Measurements from ENCODE around the gene SGCA.

SGCA gene

DNA sequence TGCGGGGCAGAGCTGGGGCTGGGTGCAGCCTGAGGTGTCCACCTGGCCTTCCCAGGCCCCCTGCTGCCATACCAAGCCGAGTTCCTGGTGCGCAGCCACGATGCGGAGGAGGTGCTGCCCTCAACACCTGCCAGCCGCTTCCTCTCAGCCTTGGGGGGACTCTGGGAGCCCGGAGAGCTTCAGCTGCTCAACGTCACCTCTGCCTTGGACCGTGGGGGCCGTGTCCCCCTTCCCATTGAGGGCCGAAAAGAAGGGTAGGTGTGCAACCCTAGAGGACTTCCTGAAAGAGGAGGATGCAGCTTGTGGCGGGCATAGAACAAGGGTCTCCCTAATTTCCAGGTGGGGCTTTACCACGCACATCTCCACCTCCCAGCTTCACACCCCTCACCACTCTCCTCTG lies 2.5 kb downstream of the SGCA start:
- no peak for DNase-seq

DNA sequence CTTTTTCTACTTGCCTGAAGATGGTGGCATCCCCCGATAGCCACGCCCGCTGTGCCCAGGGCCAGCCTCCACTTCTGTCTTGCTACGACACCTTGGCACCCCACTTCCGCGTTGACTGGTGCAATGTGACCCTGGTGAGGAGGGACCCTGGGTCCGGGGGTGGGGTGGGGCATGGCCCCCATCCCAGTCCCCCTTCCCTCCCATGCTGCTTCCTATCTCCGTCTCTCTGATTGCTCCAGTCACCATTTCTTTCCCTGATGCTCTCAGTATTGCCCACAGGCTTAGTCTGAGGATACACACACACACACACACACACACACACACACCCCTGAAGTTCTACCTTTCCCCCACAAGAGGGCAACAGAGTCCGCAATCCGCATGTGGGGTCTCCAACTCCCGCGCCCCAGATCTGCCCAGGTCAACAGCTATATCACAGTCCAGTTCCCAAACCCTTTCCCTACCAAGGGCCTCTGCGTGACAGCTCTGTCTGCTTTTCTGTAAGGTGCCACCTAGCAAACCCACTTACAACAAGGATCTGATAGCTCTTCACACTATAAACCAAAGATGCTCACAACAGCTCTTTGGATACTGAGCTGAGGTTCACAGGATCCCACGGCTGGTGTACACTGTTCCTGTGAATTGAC lies 3.4 kb downstream of the SGCA start:
- peak; percentile 34 to 75 for DNase-seq

DNA sequence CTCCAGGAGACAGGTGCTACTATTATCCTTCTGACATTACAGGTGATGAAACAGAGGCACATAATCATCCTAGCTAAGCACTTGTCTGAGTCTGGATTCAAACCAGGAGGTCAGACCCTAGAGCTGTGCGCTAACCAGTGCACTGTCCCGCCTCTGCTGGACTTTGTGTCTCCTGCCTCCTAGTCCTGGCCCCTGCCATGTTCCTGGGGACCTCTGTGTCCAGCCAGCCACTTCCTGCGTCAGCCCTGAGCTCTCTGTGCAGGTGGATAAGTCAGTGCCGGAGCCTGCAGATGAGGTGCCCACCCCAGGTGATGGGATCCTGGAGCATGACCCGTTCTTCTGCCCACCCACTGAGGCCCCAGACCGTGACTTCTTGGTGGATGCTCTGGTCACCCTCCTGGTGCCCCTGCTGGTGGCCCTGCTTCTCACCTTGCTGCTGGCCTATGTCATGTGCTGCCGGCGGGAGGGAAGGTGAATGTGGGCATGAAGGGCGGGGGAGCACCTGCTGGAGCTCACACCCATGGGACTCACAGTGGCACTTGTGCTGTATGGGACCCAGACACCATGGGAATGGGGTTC lies 4.2 kb downstream of the SGCA start:
- DNase-seq: no peak

DNA sequence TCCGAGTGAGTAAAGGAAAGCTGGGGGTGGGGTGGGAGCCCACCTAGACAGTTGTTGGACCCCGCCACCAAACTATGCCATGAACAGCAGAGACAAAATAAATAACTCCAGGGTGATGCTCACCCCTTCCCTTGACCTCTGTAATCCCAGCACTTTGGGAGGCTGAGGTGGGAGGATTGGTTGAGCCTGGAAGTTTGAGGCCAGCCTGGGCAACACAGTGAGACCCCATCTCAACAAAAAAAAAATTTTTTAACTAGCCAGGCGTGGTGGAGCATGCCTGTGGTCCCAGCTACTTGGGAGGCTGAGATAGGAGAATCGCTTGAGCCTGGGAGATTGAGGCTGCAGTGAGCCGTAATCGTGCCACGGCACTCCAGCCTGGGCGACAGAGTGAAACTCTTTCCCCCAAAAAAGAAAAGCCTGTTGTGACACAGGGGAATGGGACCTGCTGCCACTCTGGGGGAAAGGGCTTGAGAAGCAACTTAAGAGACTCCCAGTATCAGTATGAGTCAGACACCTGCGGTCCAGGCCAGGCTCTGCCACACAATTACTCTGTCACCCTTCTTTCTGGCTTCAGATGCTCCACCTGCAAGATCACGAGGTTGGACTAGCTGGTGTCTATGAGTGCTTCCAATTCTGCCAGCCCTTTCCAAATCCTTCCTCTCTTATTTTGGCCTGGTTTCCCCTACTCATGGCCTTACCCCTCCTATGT lies 5.0 kb downstream of the SGCA start:
- no peak for DNase-seq

DNA sequence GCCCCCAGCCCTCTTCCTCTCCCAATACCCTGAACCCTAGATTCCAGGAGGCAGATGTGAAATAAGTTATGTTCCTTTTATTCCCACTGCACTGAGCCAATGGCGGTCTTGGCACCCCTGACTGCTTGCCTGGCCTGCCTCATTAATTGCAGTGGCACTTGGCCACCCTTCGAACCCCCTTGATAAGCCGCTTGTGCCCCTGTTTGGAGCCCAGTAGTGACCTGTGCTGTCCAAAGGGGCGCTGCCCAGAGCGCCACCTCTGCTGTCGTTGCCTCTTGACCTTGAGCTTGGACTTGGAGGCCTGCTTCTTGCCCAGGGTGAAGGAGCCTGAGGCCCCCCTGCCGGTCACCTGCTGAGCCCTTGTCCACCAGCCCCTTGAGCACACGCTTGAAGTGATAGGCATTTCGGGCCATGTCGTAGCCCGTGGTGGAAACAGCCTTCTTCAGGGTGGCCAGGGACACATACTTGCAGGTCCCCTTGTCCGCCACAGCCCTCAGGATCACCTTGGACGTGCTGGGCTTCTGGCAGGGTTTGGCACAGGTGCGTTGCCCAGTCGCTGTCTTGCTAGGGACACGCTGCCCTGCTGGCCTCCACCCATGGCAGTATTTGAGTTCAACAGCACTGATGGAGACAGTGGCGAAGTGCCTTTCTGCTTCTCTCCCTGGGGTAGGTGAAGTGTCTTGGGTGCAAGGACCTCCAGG lies 5.7 kb downstream of the SGCA start:
- DNase-seq: no peak

DNA sequence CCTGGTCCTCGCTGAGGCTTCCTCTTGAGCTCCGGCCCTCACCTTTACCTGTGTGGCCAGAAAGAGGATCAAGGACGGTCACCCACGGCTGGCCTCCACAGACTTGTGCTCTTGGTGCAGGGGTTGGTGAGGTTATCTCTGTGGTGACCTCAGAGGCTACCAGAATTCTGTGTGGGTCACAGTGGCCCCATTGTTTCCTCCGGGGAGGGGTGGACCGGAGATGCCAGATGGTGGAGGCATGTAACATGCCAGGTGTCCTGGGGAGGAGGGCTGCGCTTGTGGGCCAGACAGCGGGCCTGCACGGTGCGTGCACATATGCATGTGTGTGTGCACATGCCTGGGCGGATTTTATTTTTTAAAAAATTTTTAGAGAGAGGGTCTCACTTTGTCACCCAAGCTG lies 6.3 kb downstream of the SGCA start:
- DNase-seq: peak in 1 of 2 experiments; percentile 44

DNA sequence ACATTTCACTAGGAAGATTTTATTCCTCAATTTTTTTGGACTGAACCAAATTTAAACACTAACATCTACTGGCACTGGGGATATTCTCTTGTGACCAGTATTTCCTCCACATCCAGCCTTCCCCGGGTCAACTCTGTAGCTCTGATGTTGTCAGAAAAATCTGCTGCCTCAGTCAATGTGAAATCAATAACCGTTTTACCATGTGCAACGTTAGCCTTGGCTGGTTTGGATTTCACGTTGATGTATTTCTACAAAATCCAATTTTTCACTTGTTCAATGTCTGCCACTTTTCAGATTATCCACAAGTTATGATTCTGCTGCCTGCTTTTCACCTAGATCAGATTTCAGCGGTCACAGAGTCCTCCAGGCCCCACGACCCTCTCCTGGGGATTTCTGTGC lies 7.1 kb downstream of the SGCA start:
- DNase-seq: no peak

DNA sequence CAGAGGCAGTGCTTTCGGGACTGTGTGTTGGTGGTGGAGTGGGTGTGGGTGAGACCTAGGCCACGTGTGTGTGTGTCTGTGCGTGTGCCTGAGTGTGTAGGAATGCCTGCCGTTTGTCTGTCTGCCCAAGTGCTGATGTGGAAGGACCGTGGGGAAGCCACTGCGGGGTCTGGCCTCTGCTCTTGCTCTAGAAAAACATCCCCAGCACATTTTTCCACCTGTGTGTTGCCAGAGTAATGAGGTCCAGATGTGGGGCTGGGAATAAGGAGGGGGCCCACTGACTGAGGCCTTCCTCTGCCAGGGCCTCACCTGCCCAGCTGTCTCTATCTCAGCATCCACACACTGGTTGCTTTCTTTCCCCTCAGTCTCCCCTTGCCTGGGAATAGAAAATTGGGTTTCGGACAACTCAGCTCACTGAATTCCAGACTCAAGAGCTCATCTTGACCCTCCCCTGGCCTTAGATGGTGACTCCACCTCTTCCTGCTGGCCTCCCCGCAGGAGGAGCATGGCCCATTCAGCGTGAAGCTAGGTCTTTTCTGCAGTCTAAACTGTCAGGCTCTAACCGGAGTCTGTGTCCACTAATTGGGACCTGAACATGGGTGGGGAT lies 7.6 kb downstream of the SGCA start:
- DNase-seq: no peak

DNA sequence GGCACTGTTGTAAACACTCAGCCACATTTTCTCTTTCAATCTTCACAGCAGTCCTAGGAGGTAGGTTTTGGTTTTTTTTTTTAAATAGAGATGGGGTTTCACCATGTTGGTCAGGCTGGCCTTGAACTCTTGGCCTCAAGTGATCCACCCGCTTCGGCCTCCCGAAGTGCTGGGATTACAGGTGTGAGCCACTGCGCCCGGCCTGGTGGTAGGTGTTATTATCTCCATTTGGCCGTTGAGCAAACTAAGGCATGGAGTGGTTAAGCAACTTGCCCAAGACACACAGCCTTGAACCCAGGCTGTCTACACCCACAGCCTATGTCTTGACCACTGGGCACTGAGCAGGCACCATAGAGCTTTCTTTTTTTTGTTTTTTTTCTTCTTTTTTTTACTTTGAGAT lies 8.6 kb downstream of the SGCA start:
- DNase-seq: no peak

DNA sequence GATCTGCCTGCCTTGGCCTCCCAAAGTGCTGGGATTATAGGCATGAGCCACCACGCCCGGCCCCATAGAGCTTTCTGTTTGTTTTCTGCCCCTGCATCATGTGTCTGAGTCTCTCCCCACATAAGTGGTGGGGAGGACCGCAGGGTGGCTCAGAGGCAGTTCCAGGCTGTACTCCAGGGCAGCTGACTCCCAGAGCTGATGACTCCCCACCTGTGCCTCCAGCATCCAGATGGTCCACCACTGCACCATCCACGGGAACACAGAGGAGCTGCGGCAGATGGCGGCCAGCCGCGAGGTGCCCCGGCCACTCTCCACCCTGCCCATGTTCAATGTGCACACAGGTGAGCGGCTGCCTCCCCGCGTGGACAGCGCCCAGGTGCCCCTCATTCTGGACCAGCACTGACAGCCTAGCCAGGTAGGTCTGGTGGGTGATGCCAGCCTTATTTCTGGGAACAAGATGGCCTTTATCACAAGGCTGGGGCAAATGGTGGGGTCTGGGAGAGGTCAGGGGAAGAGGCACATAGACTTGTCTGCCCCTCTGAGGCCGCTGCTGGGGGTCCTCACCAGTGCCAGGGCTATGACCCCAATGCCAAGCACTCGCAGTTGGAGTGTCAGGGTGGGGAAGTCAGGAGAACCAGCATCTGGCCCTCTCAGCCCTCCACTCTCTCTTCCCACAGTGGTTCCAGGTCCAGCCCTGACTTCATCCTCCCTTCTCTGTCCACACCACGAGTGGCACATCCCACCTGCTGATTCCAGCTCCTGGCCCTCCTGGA lies 9.4 kb downstream of the SGCA start:
- peak; percentile 89 to 94 for DNase-seq

DNA sequence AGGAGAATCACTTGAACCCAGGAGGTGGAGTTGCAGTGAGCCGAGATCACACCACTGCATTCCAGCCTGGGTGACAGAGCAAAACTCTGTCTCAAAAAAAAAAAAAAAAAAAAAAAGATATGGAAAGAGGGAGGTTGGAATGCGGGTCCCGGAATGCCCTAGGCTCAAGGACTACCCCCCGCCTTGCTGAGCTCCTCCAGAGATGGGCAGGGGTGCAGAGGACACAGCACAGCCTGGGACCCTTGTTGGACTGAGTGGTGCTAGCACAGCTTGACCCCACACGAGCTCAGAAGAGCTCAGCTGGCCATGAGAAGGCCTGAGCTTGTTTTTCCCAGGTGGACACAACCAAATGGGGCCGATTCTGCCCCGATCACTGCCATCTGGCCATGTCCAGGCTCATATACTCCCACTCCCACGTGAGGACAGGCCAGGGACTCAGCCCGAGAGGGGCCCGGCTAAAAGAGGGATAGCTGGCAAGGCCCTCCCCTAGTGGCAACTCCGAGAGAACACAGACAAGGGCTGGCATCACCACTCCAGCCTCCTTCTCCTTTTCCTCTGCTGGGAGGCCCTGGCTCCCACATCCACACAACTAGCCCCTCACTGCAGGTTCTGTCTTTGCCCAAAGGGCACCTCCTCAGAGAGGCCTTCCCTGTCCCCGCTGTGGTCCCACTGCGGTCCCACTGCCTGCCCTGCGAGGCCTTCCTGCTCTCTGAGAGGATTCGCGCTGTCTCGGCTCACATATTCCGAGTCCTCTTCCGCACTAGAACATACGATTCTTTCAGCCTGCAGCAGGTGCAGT lies 11.0 kb downstream of the SGCA start:
- peak in 1 of 2 experiments; percentile 11 for DNase-seq

DNA sequence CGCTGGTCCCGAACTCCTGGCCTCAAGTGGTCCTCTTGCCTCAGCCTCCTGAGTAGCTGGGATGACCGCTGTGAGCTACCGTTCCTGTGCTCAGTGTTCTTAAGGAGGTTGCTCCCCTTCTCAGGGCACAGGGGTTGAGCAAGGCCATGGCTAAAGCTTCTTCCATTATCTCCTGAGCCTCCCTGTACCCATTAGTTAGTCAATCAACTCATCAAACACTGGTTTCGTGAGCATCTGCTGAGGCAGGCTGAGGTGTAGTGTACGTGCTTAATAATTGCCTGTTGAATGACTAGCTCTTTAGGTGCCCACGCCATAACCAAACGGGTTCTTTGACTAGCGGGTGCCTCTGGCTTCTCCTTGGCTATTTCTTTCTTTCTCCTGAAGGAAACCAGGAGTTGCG lies 11.7 kb downstream of the SGCA start:
- DNase-seq: no peak

DNA sequence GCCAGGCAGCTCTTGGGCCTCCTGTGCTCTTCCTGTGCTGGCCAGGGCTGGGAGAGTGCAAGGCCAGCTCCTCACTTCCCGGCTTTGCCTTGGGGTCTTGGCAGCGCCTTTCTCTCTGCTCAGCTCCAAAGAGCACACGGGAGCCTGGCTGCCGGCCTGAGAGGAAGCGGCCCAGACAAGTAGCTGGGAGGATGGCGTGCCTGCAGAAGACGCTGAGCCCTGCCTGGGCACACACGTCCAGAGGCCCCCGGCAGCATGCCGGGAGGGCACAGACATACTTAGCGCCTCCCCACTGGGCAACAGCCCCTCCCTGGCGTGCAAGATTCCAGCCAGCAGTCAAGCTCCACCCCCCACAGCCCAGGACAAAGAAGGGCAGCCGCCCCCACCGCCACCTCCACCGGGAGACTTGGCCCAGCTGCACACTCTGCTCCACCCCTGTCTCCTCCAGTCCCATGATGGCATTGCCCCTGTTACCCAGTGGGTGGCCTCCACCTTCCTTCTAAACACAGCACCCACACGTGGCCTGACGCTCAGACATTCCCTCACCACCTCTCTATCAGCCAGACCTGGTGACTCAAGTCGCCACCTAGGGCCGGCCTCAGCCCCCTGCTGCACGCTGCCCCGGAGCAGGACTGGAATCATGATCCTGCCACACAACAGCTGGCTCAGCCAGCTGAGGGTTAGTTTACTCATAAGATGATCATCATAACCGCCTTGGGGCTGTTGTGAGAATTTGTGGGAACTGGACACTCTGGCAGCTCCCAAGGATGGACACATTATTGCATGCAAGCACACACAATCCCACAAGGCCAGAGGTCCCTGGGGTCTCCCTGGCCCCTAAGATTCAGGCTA lies 12.4 kb downstream of the SGCA start:
- peak; percentile 83 to 88 for DNase-seq

DNA sequence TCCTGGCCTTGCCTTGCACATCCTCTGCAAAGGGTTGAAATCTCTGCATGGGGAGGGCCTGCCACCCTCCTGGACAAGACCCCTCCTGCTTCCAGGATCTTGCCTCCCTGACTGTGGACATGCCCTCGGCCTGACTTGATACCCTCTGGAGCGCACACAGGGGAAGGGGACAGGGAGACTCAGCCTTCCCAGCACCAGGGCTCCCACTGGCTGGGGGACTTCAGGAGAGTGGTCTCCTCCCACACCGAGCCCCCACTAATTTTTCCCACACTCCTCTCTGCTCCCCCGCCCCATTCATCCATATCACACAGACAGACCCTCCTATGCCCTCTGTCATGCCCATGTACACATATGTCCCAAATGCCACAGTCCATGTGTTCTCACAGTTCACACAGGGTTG lies 14.3 kb downstream of the SGCA start:
- no peak for DNase-seq

DNA sequence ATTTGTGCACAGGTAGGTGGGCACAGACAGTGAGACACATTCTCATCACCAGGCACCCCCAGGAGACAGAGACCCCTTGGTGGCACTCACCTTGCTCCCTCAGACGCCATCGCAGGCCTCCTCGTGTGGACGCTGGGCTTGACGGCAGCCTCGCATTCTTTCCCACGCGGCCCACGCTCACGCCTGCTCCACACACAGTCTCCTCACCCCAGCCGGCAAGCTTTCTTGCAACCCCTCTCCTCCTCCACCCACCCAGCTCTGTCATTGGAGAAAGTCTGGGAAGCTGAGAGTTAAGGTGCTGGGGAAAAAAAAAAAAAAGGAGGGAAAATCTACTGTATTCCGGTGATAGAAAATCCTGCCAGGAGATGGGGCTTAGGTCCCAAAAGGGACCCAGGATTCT lies 14.8 kb downstream of the SGCA start:
- no peak for DNase-seq

DNA sequence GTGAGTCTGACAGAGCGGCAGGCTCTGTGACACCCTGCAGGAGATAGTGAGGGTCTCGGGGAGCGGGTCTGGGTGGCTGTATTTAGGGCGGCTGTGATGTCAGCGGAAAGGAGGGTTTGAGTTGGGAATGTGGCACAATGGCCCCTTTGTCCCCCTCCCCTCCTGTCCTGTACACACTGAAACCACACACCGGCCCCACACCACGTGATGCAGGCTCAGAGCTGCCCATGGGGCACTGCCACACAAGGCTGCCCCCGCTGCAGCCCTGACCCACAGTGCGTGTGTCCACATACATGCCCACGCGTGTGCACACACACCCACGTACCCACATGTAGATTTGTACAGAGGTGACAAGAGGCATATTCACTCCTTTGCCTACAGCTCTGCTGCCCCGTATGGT lies 15.3 kb downstream of the SGCA start:
- DNase-seq: no peak

DNA sequence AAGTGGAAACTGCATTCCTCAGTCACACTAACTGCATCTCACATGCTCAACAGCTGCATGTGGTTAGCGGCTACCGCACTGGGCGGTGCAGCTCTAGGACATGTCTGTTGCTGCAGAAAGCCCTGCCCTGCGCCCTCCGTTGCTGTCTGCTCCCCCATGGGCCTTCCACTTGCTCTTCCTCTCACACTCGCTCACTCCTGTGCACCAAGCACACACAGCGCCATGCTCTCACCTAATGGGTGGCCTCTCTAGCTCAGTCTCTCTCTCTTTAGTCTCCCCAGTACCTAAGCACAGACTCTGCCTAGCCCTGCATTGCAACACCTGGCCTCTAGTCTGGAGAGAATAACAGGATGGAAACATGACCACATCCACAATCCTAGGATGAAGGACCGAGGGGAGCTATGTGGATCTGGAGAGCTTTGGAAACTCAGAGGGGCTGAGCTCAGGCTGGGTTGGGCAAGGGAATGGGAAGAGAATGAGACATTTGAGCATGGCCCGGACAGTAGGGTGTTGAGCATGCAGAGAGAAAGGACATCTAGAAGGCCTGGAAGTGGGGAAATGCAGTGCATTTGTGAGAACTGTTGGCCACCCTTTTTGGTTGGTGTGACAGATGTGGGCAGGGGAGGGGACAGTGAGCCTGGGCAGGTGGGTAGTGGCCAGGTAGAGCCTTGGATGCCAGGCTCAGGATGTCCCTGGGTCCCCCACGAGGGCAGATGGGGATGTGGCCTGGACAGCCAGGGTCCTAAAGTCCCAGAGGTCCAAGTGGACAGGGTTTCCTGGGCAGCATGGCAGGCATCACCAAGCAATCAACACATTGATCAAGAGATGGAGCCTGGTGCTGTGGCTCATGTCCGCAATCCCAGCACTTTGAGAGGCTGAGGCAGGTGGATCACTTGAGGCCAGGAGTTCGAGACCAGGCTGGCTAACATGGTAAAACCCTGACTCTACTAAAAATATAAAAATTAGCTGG lies 16.1 kb downstream of the SGCA start:
- no peak for DNase-seq

DNA sequence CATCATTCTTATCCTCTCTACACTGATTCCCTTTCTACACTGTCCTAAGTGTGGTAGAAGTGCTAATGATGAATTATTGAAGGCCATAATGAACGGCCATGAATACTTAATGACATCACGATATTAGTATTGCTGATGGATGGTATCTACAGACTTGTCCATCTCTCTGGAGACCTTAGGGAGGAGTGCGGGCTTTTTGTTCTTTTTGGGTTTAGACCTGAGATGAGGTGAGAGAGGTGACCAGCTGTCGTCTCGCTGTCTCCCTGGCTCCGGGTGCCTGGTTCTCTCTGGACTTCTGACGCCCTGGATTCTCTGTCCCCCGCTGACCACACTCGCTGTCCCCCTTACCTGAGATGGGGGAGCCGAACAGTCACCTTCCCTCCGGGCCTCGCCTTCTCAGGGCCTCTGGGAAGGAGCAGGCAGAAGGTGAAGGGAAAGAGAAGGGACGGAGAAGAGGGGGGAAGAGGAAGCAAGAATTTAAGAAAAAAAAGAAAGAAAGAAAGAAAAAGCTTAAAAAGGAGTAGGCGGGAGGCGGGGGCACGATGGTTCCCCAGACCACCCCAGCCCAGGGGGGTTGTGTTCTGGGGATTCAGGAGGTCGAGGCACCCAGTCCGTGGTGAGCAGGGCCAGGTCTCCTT lies 17.1 kb downstream of the SGCA start:
- no peak for DNase-seq

DNA sequence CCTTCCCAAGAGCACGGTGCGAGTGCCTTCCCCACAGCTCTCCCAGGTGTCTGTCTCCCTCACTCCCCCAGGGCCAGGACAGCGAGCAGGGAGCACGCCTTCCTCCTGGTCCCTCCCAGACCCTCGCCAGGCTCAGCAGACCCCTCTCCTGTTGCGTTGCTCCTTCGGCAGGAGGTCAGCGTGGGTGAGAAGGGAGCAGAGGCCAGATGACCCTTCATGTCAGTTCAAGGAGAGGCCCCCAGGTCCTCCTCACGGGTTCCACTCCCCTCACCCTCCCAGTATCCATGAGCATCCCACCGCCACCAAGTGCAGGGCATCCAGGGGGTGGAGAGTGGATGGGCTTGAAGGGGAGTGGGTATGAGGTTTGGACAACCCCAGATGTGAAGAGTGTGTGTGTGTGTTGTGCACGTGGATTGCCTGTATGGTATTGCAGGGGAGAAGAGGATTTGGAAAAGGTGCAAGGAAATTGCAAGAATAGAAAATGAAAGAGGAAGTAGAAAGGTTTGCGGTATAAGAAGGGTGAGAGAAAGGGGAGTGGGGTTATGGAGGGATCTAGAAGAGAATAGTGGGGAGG lies 17.7 kb downstream of the SGCA start:
- DNase-seq: no peak

Measured in NCI-H524 (cell line).